ENCODE data around the gene IRF2BP2. TPM values are rescaled to one million over a fixed set of nuclear protein-coding genes. Genes with fewer than 3 reads are reported as not detected.

IRF2BP2 gene
- total and polyA plus RNA-seq, 2 of the 13 experiments (the other 11 are each of a cell fraction or from before 2014, with no cell fraction given) = 140 to 147 TPM

DNA sequence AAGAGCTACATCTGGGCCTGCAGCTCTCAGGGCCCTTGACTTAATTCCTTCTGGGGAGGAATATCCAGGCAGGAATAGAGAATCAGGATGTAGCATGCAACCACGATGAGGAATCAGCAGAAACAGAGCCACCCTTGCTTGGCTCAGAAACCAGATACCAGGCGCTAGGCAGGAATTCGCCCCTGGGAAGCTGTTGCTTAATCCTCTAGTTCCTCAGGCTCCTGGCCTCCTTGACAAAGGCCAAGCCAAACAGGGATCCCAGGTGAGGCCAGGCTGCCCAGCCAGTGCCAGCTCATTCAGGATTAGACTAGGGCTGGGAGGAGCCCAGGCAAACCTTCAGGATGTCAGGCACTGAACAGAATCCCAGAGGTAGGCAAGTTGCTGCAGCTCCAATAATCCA, 48.2 kb upstream of the IRF2BP2 start:
- no CpG with 5 or more reads among the region's 3 CpGs for WGBS (ENCODE audit: low lambda C conversion rate)
- CTCF ChIA-PET (ENCODE audit: low intra/inter-chr PET ratio, low total read pairs) = no interaction called here
- Histone ChIP-seq H3K9me3 (ENCODE audit: low read length) (no peaks in the 10 kb centered on the region), H3K9ac (ENCODE audit: insufficient read depth, low read depth, low read length) (no peak overlapping the region), H2AFZ (ENCODE audit: low read length) (no peak overlapping the region), H3K4me2 (ENCODE audit: low read depth, low read length) (peak overlapping the region; percentile 29; the same call in 1 of the 2 replicates), H3K36me3 (replicated peaks in 1 of 2; ENCODE audit: control insufficient read depth in 1 of 2, insufficient read depth in 2 of 2, low read length in 2 of 2) (no peaks in the 10 kb centered on the region), H4K20me1 (ENCODE audit: insufficient read depth, low read length) (no peaks in the 10 kb centered on the region), H3K27me3 (ENCODE audit: control insufficient read depth in 1 of 2, insufficient read depth in 2 of 2, low read length in 2 of 2) (no peaks in the 10 kb centered on the region), H3K79me2 (ENCODE audit: insufficient read depth, low read length) (no peaks in the 10 kb centered on the region), H3K4me3 (replicated peaks in 1 of 3; ENCODE audit: insufficient read depth in 1 of 3, low read depth in 2 of 3, low read length in 3 of 3) (no peak overlapping the region), H3K27ac (ENCODE audit: extremely low read length, insufficient read depth, low read length) (peak overlapping the region; percentile 11), H3K4me1 (ENCODE audit: insufficient read depth, low read length) (peaks cover 76% of the 10 kb centered on the region)
- intact Hi-C loops (cut with micrococcal nuclease; ENCODE audit: unreplicated experiment) = no loop called here
- no TSS peak for BruUV-seq (replicated peaks)
- POLR2A ChIA-PET = interaction anchor here (0.8 to 3.7 kb wide), 11 partner anchors 10 to 69 kb away, joined by 3 to 41 read pairs (median 8); partner anchors contain the start of gene IRF2BP2
- in situ Hi-C loops (cut with HindIII; ENCODE audit: extremely low pct_ligation_motif_present, low pct_unique_long_range_greater_than_20kb) = no loop called here
- peak; percentile 43 for ATAC-seq
- peak; percentile 37 for DNase-seq (ENCODE audit: low spot score)
- FAIRE-seq = no peak
- TF ChIP-seq ZNF230 (CRISPR knock-in tag; IDR thresholded peaks at IDR 0.05) (no peak), HNF4A (CRISPR knock-in tag; IDR thresholded peaks at IDR 0.05) (peak; percentile 12; the same call in 1 of the 2 replicates), SP5 (CRISPR knock-in tag; IDR thresholded peaks at IDR 0.05; ENCODE audit: borderline replicate concordance, low read depth) (no peak), CSRNP1 (CRISPR knock-in tag; IDR thresholded peaks at IDR 0.05) (0 out of 2 replicates have a peak, but pooled peaks have one; percentile 43), PBX3 (CRISPR knock-in tag; IDR thresholded peaks at IDR 0.05; ENCODE audit: borderline replicate concordance) (no peak), ZBTB4 (CRISPR knock-in tag; IDR thresholded peaks at IDR 0.05; ENCODE audit: borderline replicate concordance) (no peak), ZNF775 (CRISPR knock-in tag; IDR thresholded peaks at IDR 0.05; ENCODE audit: borderline replicate concordance) (no peak), CEBPG (CRISPR knock-in tag; IDR thresholded peaks at IDR 0.05) (peak; percentile 68), MYC (CRISPR knock-in tag; IDR thresholded peaks at IDR 0.05; ENCODE audit: borderline replicate concordance) (0 out of 2 replicates have a peak, but pooled peaks have one; percentile 11), ZFP91 (CRISPR knock-in tag; IDR thresholded peaks at IDR 0.05; ENCODE audit: borderline replicate concordance) (peak; percentile 15; the same call in 1 of the 2 replicates), TEAD3 (CRISPR knock-in tag; optimal IDR thresholded peaks at IDR 0.05; ENCODE audit: borderline replicate concordance) (peak; percentile 64), ZNF12 (CRISPR knock-in tag; IDR thresholded peaks at IDR 0.05) (no peak), HNRNPK (IDR thresholded peaks at IDR 0.05; ENCODE audit: low read depth, low read length, poor library complexity, severe bottlenecking) (no peak), KDM2A (CRISPR knock-in tag; IDR thresholded peaks at IDR 0.05; ENCODE audit: borderline replicate concordance, low read depth) (peak; percentile 14; the same call in 1 of the 2 replicates), FIP1L1 (IDR thresholded peaks at IDR 0.05; ENCODE audit: borderline replicate concordance, insufficient read depth, low read depth, low read length) (no peak)
- TF ChIP-seq, protein P1, sequence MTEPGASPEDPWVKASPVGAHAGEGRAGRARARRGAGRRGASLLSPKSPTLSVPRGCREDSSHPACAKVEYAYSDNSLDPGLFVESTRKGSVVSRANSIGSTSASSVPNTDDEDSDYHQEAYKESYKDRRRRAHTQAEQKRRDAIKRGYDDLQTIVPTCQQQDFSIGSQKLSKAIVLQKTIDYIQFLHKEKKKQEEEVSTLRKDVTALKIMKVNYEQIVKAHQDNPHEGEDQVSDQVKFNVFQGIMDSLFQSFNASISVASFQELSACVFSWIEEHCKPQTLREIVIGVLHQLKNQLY (CRISPR knock-in tag; IDR thresholded peaks at IDR 0.05) = no peak

All from HepG2 (cell line).